GM12874 (cell line): Measurements from ENCODE around the gene UBR1.

Experiments used
- TF ChIP-seq, protein P1 (sequence below): IDR thresholded peaks from 2 replicates; pipeline ENCODE4 v1.5.1; 2011; ENCODE audit warnings: low read depth, mild to moderate bottlenecking, control low read depth, low read length, moderate library complexity; ENCODE audit not compliant: insufficient read depth

Gene UBR1

DNA sequence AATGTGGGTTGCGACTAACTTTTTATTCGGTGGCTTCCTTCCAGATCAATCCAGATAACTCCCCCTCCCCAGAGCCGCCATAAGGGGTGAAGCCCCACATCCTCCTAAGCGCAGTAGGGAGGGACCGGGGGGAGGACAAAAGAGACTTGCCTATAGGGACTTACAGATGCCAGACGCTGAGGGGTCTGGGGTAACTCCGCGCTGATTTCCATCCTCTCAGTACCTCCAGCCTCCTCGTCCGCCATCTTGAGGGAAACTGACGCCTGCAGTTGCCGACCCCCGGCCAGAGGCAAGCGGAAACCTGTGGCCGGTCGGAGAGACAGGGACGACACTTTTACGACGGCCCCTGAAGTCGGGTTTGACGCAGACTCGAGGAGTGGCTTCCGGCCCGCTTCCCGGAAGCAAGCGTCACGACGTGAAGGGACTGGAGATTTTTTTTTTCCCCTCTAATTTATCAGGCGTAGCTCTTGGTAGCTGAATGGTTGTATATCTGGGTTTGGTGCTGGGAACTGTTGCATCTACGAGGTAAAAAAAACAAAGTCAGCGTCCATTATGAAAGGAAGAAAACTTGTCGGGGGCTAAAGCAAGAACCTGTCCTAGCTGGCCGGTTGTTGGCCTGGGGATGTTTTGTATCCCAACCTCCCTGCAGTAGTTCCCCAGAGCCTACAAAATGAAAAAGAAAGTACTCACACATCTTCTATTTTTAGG is at the start of gene UBR1:
UBR1 (minus strand) TSS at position 261 of the 708 bp plus-strand sequence; CDS start at position 245, 16 bp downstream.
- TF ChIP-seq, protein P1, sequence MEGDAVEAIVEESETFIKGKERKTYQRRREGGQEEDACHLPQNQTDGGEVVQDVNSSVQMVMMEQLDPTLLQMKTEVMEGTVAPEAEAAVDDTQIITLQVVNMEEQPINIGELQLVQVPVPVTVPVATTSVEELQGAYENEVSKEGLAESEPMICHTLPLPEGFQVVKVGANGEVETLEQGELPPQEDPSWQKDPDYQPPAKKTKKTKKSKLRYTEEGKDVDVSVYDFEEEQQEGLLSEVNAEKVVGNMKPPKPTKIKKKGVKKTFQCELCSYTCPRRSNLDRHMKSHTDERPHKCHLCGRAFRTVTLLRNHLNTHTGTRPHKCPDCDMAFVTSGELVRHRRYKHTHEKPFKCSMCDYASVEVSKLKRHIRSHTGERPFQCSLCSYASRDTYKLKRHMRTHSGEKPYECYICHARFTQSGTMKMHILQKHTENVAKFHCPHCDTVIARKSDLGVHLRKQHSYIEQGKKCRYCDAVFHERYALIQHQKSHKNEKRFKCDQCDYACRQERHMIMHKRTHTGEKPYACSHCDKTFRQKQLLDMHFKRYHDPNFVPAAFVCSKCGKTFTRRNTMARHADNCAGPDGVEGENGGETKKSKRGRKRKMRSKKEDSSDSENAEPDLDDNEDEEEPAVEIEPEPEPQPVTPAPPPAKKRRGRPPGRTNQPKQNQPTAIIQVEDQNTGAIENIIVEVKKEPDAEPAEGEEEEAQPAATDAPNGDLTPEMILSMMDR, result no peak

DNA sequence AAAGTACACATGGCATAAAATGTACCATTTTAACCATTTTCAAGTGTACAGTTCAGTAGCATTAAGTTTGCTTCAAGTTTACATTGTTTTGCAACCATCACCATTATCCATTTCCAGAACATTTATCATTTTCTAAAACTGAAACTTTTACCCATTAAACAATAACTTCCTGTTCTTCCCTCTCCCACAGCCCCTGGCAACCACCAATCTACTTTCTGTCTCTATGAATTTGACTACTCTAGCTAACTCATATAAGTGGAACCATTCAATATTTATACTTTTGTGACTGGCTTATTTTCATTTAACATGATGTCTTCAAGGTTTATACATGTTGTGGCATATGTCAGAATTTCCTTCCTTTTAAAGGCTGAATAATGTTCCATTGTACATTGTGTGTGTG is 47.4 kb upstream of the UBR1 start:
- TF ChIP-seq, protein P1, result no peak

DNA sequence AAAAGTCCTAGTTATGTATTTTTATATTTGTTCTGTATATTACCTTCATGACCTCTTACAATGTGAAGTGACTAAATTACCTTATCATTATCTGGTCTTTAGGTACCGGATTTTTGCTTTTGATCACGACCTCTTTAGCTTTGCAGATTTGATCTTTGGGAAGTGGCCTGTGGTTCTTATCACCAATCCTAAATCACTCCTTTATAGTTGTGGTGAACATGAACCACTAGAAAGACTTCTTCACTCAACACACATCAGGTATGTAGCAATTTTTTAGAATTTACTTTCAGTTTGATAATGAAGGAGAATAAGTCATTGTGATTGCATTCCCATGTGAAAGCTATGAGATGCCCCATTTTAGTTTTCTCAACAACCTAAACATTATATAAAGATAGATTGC is 45.9 kb upstream of the UBR1 start:
- TF ChIP-seq, protein P1, result no peak

DNA sequence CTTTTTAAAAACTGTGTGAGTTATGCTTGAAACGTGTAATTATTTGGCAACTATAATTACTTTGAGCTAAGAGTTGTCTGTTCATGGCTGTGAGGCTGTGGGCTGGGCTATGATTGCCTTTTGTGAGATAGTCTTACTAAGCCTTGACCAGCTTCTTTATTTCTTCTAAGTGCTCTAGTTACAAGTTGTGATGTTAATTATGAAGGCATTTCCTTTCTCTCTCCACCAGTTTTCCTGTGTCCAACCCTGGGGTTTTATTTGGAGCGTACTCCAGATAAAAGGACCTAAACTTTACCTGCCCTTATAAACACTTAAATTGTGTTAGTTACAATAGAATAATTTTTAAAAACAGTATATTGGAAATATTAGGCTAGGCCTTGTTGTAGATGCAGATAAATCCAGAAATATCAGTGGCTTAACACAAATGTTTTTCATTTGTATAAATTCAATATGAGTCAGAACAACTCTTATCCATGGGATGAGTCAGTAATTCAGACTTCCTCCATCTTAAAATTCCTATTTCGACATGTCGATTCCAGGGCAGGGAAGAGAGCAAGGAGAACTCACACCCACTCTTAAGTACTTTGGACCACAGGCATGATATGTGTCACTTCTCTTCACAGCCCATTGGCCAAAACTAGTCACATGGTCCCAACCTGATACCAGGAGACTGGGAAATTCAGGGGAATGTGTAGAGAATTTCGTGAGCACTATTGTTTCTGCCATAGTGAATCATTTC is 44.5 kb upstream of the UBR1 start:
- TF ChIP-seq, protein P1, result no peak

DNA sequence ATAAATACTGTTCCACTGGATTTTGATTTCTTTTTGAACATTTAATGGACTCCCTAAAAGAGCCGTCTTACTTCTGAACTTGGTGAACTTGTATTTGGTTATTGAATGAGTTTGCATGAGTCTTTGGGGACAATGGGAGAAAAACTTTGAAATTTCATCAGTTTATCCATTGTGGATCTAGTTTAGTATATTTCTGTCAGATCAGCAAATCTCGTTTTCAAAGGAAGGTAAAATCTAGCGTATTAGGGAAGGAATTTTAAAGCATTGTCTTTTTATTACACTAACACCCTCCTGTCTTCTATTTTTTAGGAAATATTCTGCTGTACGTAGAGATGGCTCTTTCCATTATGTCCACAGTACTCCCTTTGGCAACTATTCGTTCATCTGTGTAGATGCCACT is 40.3 kb upstream of the UBR1 start:
- TF ChIP-seq, protein P1, result no peak

DNA sequence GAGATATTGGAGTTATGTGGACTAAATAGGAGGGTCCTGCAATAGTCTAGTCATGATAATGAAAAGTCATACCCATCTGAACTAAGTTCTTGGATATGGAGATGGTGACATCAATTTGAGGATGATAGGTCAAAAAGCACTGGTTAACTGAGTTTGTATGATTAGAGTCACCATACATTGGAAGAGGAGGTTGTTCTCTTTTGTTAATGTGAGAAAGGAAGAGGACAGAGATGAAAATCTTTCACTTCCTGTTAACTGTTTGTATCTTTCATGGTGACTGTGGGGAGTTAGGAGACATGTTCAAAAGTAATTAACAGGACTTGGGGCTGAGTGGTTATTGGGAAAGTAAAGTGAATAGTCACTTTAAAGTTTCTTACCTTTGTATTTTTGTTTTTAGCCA is 38.7 kb upstream of the UBR1 start:
- TF ChIP-seq, protein P1, result no peak

DNA sequence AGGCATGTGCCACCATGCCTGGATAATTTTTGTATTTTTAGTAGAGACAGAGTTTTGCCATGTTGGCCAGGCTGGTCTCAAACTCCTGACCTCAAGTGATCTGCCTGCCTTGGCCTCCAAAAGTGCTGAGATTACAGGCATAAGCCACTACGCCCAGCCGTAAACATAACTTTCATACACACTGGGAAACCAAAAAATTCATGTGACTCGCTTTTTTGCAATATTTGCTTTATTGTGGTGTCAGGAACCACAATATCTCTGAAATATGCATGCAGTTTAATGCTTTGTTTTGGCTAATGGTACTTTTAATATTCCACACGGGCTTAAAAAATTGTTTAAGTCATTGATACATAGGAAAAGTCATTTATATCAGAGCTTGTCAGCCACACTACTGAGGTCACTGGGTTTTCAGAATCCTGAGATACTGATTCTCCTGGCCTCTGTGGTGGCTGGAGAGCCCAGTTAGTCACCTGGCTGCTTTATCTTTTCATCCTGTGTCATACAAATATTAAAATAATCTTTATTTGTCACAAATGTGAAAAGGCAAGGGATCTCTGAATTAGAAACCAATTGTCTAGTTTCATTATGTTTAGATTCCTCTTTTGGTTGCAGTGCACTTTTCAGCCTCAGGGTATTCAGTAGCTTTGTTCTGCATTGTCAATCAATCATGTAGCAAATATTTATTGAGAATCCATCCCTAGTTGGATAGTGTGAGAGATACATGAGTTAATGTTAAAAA is 37.5 kb upstream of the UBR1 start:
- TF ChIP-seq, protein P1, result peak; percentile 6; the same call in 1 of the 2 replicates
